ACC112 (cell line): ENCODE results near the gene C10orf90.
A peak's percentile ranks its signal among the peaks of the same experiment; 100 is the strongest.
"Not testable (repeated sequence)": the region's sequence is repeated elsewhere in the genome, so short reads cannot be mapped to it uniquely, and the experiment has no call there.

ENCODE experiments used
- H2AFZ ChIP-seq: fragments of 200-600 bp; sonication (generic); one replicate; pipeline ENCODE4 v1.6.0; 2017; ENCODE audit warnings: antibody characterized with exemption, low read length; ENCODE audit not compliant: unreplicated experiment
- H3K27ac ChIP-seq: fragments of 200-600 bp; sonication (generic); 2 replicates; pipeline ENCODE4 v1.5.1; 2014; ENCODE audit warnings: low read depth, mild to moderate bottlenecking, antibody characterized with exemption, low read length, moderate library complexity
- H3K27me3 ChIP-seq: fragments of 200-600 bp; sonication (generic); 2 replicates; pipeline ENCODE4 v1.6.1; 2014; ENCODE audit warnings: mild to moderate bottlenecking, antibody characterized with exemption, low read length, moderate library complexity, mixed read lengths; ENCODE audit not compliant: insufficient read depth
- H3K36me3 ChIP-seq: fragments of 200-600 bp; sonication (generic); 2 replicates; pipeline ENCODE4 v1.6.1; 2016; ENCODE audit warnings: mild to moderate bottlenecking, antibody characterized with exemption, low read length, moderate library complexity, mixed read lengths; ENCODE audit not compliant: insufficient read depth
- H3K4me1 ChIP-seq: fragments of 200-600 bp; sonication (generic); one replicate; pipeline ENCODE4 v1.6.1; 2016; ENCODE audit warnings: low read length, mixed read lengths; ENCODE audit not compliant: insufficient read depth, unreplicated experiment, control insufficient read depth
- H3K4me3 ChIP-seq: fragments of 200-600 bp; sonication (generic); 2 replicates; pipeline ENCODE4 v1.5.1; 2014; ENCODE audit warnings: mild to moderate bottlenecking, low read depth, low read length
- H3K79me2 ChIP-seq: fragments of 200-600 bp; sonication (generic); one replicate; pipeline ENCODE4 v1.6.0; 2016; ENCODE audit warnings: low read length; ENCODE audit not compliant: control insufficient read depth, unreplicated experiment, insufficient read depth

Gene C10orf90

GRCh38 chr10:126392469-126392868 is 278.0 kb downstream of the C10orf90 start:
- Histone ChIP-seq H2AFZ (no peak overlapping the region), H3K27me3 (no peaks in the 10 kb centered on the region), H3K79me2 (peaks cover 4% of the 10 kb centered on the region), H3K36me3 (no peaks in the 10 kb centered on the region), H3K27ac (no peak overlapping the region), H3K4me1 (peaks cover 28% of the 10 kb centered on the region), H3K4me3 (no peak overlapping the region)

- Histone ChIP-seq H3K27ac (no peak overlapping the region), H3K4me3 (no peak overlapping the region), H3K4me1 (peaks cover 25% of the 10 kb centered on the region), H2AFZ (no peak overlapping the region), H3K79me2 (peaks cover 8% of the 10 kb centered on the region), H3K36me3 (no peaks in the 10 kb centered on the region), H3K27me3 (no peaks in the 10 kb centered on the region)
Observed at GRCh38 chr10:126392068-126392467, 278.4 kb downstream of the C10orf90 start.

GRCh38 chr10:126391192-126391885 is 279.2 kb downstream of the C10orf90 start:
- peak overlapping the region; percentile 42 for H2AFZ ChIP-seq

DNA sequence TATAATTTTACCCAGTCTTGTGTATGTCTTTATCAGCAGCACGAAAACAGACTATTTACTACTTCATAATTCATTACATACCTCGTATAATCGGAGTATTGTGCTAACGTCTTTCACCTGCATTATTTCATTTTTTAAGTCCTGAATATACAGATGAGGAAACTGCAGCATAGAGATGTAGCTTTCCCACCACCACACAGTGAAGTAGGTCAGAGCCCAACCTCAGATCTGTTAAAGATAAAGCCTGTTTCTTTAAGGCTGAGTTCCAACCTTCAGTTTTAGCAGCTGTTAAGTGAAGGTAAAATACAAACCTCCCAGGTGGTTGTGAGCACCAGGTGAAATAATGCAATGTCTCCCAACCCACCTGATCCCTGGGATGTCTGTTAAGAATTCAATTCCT is 280.2 kb downstream of the C10orf90 start:
- H3K79me2 ChIP-seq, result peaks cover 24% of the 10 kb centered on the region
- H3K4me3 ChIP-seq, result no peak overlapping the region
- peaks cover 25% of the 10 kb centered on the region for H3K4me1 ChIP-seq
- H3K36me3 ChIP-seq, result no peaks in the 10 kb centered on the region
- no peak overlapping the region for H2AFZ ChIP-seq
- H3K27me3 ChIP-seq, result no peaks in the 10 kb centered on the region
- no peak overlapping the region for H3K27ac ChIP-seq

More at GRCh38 chr10:126391192-126391885, 279.2 kb downstream of the C10orf90 start:
- H3K36me3 ChIP-seq, result no peaks in the 10 kb centered on the region
- H3K27me3 ChIP-seq, result no peaks in the 10 kb centered on the region
- H3K4me3 ChIP-seq, result no peak overlapping the region
- H3K27ac ChIP-seq, result peak overlapping the region; percentile 45
- H3K4me1 ChIP-seq, result peaks cover 21% of the 10 kb centered on the region
- peaks cover 13% of the 10 kb centered on the region for H3K79me2 ChIP-seq

DNA sequence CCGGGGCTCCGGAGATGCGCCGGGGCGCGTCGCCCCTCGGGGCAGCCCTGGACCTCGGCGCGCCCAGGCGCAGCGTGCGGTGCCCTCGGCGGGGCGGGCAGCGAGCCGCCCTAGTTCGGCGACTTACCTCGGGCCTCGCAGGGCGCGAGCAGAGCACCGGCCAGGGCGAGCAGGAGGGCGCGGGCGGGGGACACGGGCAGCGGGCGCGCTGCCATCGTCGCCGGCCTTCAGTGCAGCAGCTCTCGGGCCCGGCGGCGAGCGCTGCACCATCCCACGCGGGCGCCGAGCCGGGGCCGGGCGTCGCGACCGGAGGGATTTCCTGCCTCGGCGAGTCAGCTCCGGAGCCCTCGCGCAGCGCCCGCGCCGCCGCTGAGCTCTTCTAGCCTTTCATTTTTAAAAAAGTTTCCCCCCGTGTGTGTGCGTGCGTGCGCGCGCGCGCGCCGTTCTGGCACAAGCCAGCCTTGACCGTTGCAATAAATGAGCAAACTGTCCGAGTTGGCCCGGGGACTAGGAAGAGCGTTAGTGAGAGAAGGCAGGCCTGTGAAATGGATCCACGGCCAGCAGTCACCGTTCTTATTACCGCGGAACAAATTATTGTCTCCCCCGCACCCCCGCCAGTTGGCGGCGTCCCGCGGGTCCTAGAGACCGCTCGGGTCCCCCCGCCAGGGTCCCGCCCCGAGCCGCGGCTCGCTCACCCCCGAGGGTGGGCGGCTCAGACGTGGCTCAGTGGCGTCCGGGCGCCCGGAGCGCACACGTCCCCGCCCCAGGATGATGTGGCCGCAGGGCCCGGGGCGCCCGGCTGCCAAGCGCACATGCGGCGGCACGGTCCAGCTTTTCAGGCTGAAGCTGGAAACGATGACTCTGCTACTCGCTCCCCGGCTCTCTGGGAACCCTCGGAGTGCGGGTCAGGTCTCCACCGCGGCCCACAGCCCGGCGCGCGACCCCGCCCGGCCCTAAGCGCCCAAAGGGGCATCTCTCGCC is 282.3 kb downstream of the C10orf90 start, which contains the start of gene ADAM12:
Gene ADAM12, minus strand, starts transcription at position 547 of the 981 bp plus-strand sequence. Its CDS starts 332 bp downstream, at position 215.
- Histone ChIP-seq H3K27ac (peak within 1 kb of the TSS; percentile 74), H3K79me2 (peaks cover 44% of the 10 kb centered on the region), H3K4me1 (peaks cover 45% of the 10 kb centered on the region), H3K4me3 (peak within 1 kb of the TSS; percentile 95), H3K36me3 (peaks cover 11% of the 10 kb centered on the region), H3K27me3 (no peaks in the 10 kb centered on the region), H2AFZ (peak within 1 kb of the TSS; percentile 64)

GRCh38 chr10:126387041-126387921 is 283.2 kb downstream of the C10orf90 start:
- peak overlapping the region; percentile 74 for H3K27ac ChIP-seq
- peak overlapping the region; percentile 95 for H3K4me3 ChIP-seq
- peak overlapping the region; percentile 64 for H2AFZ ChIP-seq
- H3K4me1 ChIP-seq, result peaks cover 45% of the 10 kb centered on the region
- H3K36me3 ChIP-seq, result peaks cover 14% of the 10 kb centered on the region
- peaks cover 51% of the 10 kb centered on the region for H3K79me2 ChIP-seq
- H3K27me3 ChIP-seq, result no peaks in the 10 kb centered on the region

GRCh38 chr10:126384269-126384873 is 286.1 kb downstream of the C10orf90 start:
- Histone ChIP-seq H3K79me2 (peaks cover 76% of the 10 kb centered on the region), H3K4me3 (peak overlapping the region; percentile 42; the same call in 1 of the 2 replicates), H3K27ac (peak overlapping the region; percentile 74), H3K4me1 (peaks cover 31% of the 10 kb centered on the region), H3K27me3 (no peaks in the 10 kb centered on the region), H2AFZ (no peak overlapping the region), H3K36me3 (peaks cover 17% of the 10 kb centered on the region)

DNA sequence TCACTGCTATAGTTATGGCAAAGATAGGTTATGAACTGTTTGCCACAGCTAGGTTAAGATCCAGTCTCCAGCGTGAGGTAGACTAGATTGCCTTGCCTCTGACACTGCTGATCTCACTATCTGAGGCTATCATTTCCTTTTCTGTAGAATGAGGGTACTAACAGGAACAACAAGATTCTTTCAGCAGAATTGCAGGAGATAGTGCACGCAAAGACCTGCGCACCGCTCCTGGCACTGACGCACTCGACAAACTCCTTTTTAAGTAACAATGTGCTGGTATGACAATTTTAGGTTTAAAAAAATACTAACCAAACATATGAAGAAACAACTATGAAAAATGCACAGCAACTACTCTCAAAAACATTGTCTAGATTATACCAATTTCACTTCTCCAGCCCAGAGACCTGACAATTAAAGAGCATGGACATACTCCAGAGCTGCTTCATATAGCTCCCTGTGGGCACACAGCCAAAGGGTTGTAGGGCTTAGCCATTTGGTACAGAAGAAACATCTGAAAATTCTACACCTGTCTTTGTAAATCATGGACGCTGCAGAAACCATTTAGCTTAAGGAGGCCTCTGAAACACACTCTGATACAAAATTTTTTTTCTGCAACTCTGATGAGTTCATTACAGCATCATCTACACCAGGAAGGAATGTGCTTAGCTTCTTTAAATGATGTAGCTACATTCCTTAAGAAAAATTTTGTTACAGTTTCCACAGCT is 290.0 kb downstream of the C10orf90 start:
- no peak overlapping the region for H3K4me3 ChIP-seq
- no peak overlapping the region for H3K27ac ChIP-seq
- peaks cover 41% of the 10 kb centered on the region for H3K4me1 ChIP-seq
- H3K36me3 ChIP-seq, result peaks cover 24% of the 10 kb centered on the region
- no peak overlapping the region for H2AFZ ChIP-seq
- H3K27me3 ChIP-seq, result no peaks in the 10 kb centered on the region
- peaks cover 86% of the 10 kb centered on the region for H3K79me2 ChIP-seq

DNA sequence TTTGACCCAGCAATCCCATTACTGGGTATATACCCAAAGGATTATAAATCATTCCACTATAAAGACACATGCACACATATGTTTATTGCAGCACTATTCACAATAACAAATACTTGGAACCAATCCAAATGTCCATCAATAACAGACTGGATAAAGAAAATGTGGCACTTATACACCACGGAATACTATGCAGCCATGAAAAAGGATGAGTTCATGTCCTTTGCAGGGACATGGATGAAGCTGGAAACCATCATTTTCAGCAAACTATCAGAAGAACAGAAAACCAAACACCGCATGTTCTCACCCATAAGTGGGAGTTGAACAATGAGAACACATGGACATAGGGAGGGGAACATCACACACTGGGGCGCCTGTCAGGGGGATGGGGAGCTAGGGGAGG is 291.3 kb downstream of the C10orf90 start:
- not testable (repeated sequence) for H3K27me3 ChIP-seq, H3K27ac ChIP-seq, H3K4me3 ChIP-seq, H2AFZ ChIP-seq
- H3K79me2 ChIP-seq, result peaks cover 84% of the 10 kb centered on the region
- H3K36me3 ChIP-seq, result peaks cover 32% of the 10 kb centered on the region
- peaks cover 29% of the 10 kb centered on the region for H3K4me1 ChIP-seq
